K562 (cell line): ENCODE data around the gene PCNX3. TPM values are rescaled to one million over a fixed set of nuclear protein-coding genes. Genes with fewer than 3 reads are reported as not detected.

Experiments
- CBX5 ChIP-seq: IDR thresholded peaks from 2 replicates; pipeline ENCODE4 v1.6.1; 2014; ENCODE audit warnings: low read depth, borderline replicate concordance
- CXXC5 ChIP-seq: fragments of 250-450 bp; sonication (Bioruptor Pico); IDR thresholded peaks from 2 replicates; pipeline ENCODE4 v1.8.0; 2022; ENCODE audit warnings: inconsistent platforms, mild to moderate bottlenecking, moderate library complexity
- GATA2 ChIP-seq: sonication (generic); formaldehyde crosslinking; IDR thresholded peaks from 2 replicates; pipeline ENCODE4 v1.4.0; 2020; ENCODE audit warnings: mild to moderate bottlenecking, missing genetic modification reagents
- KDM1A ChIP-seq, 2 experiments: fragments of 450-650 bp; IDR thresholded peaks; 2 replicates each; pipeline ENCODE4 v1.6.1; 2016; ENCODE audit warnings: mild to moderate bottlenecking in 2 of 2
- KLF10 ChIP-seq: fragments of 250-450 bp; sonication (Bioruptor Pico); IDR thresholded peaks from 2 replicates; pipeline ENCODE4 v1.6.1; 2021; ENCODE audit warnings: matching md5 sums
- MAZ ChIP-seq, 2 experiments: fragments of 450-650 bp in 1 of 2; sonication (generic) in 1 of 2; formaldehyde crosslinking; IDR thresholded peaks in 1 of 2; conservative IDR thresholded peaks in 1 of 2; 2 replicates each; pipeline versions ENCODE4 v1.4.0 to v1.5.0; 2020; ENCODE audit warnings: mild to moderate bottlenecking in 1 of 2, missing genetic modification reagents in 1 of 2
- MED1 ChIP-seq: sonication (generic); formaldehyde crosslinking; IDR thresholded peaks from 2 replicates; pipeline ENCODE4 v1.8.1; 2023; ENCODE audit warnings: missing genetic modification reagents, borderline replicate concordance
- NR3C1 ChIP-seq: sonication (generic); formaldehyde crosslinking; IDR thresholded peaks from 2 replicates; pipeline ENCODE4 v1.8.1; 2022; ENCODE audit warnings: missing genetic modification reagents
- PHF8 ChIP-seq: fragments of 200-600 bp; sonication (generic); IDR thresholded peaks from 2 replicates; pipeline ENCODE4 v1.6.1; 2012; ENCODE audit warnings: mixed run types, mild to moderate bottlenecking, inconsistent platforms, low read length, moderate library complexity, borderline replicate concordance
- PYGO2 ChIP-seq: fragments of 450-650 bp; IDR thresholded peaks from 2 replicates; pipeline ENCODE4 v1.6.1; 2016; ENCODE audit warnings: mild to moderate bottlenecking, missing genetic modification characterization, moderate library complexity, missing compliant biosample characterization
- RBFOX2 ChIP-seq: fragments of 200-400 bp; formaldehyde crosslinking; IDR thresholded peaks from 2 replicates; pipeline ENCODE4 v1.6.1; 2017; ENCODE audit warnings: low read depth, mild to moderate bottlenecking, low read length, moderate library complexity
- SMAD4 ChIP-seq: fragments of 250-450 bp; sonication (Bioruptor Pico); conservative IDR thresholded peaks from 2 replicates; pipeline ENCODE4 v1.8.0; 2021; ENCODE audit warnings: inconsistent platforms, mild to moderate bottlenecking, moderate library complexity
- SRSF7 ChIP-seq: fragments of 200-400 bp; formaldehyde crosslinking; optimal IDR thresholded peaks from 2 replicates; pipeline ENCODE3; 2017; ENCODE audit warnings: mild to moderate bottlenecking, low read depth, low read length
- ZBED1 ChIP-seq: IDR thresholded peaks from 2 replicates; pipeline ENCODE4 v1.6.1; 2014
- ZNF253 ChIP-seq: fragments of 250-450 bp; sonication (Bioruptor Pico); conservative IDR thresholded peaks from 2 replicates; pipeline ENCODE4 v1.6.1; 2021; ENCODE audit warnings: mild to moderate bottlenecking
- ZNF583 ChIP-seq: fragments of 250-450 bp; sonication (Bioruptor Pico); IDR thresholded peaks from 2 replicates; pipeline ENCODE4 v1.4.0; 2020
- ZNF780A ChIP-seq: fragments of 250-450 bp; sonication (Bioruptor Pico); IDR thresholded peaks from 2 replicates; pipeline ENCODE4 v1.5.0; 2021; ENCODE audit warnings: mild to moderate bottlenecking
- ZSCAN29 ChIP-seq: fragments of 450-650 bp; IDR thresholded peaks from 2 replicates; pipeline ENCODE4 v1.6.1; 2017
- polyA plus RNA-seq, 8 experiments: library from polyadenylated mRNA; depleted of rRNA in 4 of 8; stranded (reverse) in 5 of 8; unstranded in 3 of 8; fragments of >200 nt; fragmentation: Nextera tagmentation in 2 of 8; fragmentation: Illumina TruSeq in 1 of 8; extraction: Ambion mirVana in 2 of 8; extraction: Trizol in 1 of 8; gene quantifications; 2 replicates each; pipeline versions ENCODE4 v1.2.1 to v1.2.3, GENCODE V29; 2011 to 2014; ENCODE audit warnings: inconsistent platforms in 1 of 8, missing spikeins in 1 of 8
- total RNA-seq, 7 experiments: library from RNA; depleted of rRNA in 6 of 7; stranded (reverse); fragments of >200 nt in 6 of 7; fragmentation: Illumina TruSeq in 2 of 7; extraction: Trizol in 2 of 7; gene quantifications; 2 replicates each; pipeline versions ENCODE4 v1.2.1 to v1.2.3, GENCODE V29; 2011 to 2021; ENCODE audit warnings: low replicate concordance in 1 of 7
- TF ChIP-seq, protein P1 (sequence below), 2 experiments: fragments of 450-650 bp in 1 of 2; sonication (generic) in 1 of 2; formaldehyde crosslinking in 1 of 2; IDR thresholded peaks in 1 of 2; conservative IDR thresholded peaks in 1 of 2; 2 replicates each; pipeline versions ENCODE4 v1.6.1 to v1.8.1; 2016 to 2023; ENCODE audit warnings: mild to moderate bottlenecking in 2 of 2, moderate library complexity in 2 of 2, inconsistent platforms in 1 of 2, missing genetic modification reagents in 1 of 2
- TF ChIP-seq, protein P2 (sequence below): fragments of 250-450 bp; sonication (Bioruptor Pico); IDR thresholded peaks from 2 replicates; pipeline ENCODE4 v1.8.0; 2021; ENCODE audit warnings: moderate library complexity, mild to moderate bottlenecking, inconsistent platforms
- TF ChIP-seq, protein P3 (sequence below): fragments of 450-650 bp; conservative IDR thresholded peaks from 2 replicates; pipeline ENCODE4 v1.6.1; 2016; ENCODE audit warnings: missing genetic modification characterization, low read depth, mild to moderate bottlenecking, missing compliant biosample characterization, moderate library complexity
- TF ChIP-seq, protein P4 (sequence below): fragments of 250-450 bp; sonication (Bioruptor Pico); IDR thresholded peaks from 2 replicates; pipeline ENCODE4 v1.4.0; 2020; ENCODE audit warnings: borderline replicate concordance

The PCNX3 gene
- total and polyA plus RNA-seq, 9 of the 15 experiments (the other 6 are each of a cell fraction or from before 2014, with no cell fraction given) = 0.11 to 47.8 (median 12.8) TPM

DNA sequence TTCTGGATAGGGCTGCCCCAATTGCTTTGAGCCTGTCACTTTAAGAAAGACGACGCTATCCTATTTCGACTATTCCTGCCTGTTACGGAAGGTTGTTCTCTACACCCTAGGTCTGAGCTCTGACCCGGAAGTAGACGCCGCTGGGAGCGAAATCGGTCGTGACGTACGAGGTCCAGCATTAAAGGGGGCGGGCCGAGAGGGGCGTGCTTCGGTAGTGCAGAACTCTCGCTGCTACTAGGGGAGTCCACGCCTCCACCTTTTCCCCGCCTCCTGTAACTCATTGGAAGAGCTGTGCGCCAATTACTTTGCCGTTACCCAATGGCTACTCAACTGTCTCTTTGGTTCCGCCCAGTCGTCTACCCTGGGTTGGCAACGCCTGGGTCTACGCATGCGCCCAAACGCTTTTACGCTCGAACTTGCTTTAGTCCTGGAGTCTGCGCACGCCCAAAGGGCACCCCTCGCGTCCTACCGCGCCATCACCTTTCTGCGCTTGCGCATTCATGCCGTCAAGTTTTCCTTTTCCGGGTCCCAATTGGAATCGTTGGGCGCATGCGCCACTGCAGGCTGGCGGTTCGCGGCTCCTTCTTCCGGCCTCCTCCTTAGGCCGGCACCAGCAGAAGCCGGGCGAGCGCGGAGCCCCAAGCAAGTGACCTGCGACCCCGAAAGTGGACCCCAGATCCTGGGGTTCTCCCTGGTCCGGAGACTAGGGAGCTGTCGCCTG lies at the start of gene PCNX3 (continued):
- TF ChIP-seq, protein P1, sequence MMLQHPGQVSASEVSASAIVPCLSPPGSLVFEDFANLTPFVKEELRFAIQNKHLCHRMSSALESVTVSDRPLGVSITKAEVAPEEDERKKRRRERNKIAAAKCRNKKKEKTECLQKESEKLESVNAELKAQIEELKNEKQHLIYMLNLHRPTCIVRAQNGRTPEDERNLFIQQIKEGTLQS (IDR thresholded peaks at IDR 0.05) = no peak
- TF ChIP-seq, protein P1 (CRISPR knock-in tag; conservative IDR thresholded peaks at IDR 0.05) = no peak
- TF ChIP-seq, protein P2, sequence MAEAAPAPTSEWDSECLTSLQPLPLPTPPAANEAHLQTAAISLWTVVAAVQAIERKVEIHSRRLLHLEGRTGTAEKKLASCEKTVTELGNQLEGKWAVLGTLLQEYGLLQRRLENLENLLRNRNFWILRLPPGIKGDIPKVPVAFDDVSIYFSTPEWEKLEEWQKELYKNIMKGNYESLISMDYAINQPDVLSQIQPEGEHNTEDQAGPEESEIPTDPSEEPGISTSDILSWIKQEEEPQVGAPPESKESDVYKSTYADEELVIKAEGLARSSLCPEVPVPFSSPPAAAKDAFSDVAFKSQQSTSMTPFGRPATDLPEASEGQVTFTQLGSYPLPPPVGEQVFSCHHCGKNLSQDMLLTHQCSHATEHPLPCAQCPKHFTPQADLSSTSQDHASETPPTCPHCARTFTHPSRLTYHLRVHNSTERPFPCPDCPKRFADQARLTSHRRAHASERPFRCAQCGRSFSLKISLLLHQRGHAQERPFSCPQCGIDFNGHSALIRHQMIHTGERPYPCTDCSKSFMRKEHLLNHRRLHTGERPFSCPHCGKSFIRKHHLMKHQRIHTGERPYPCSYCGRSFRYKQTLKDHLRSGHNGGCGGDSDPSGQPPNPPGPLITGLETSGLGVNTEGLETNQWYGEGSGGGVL = no peak
- TF ChIP-seq ZSCAN29 (no peak), CBX5 (no peak), MAZ (CRISPR knock-in tag; conservative IDR thresholded peaks at IDR 0.05 in 1 of 2, IDR thresholded peaks at IDR 0.05 in 1 of 2) (peak; percentile 53 to 83), GATA2 (CRISPR knock-in tag) (no peak), RBFOX2 (peak; percentile 83), ZBED1 (no peak), SRSF7 (no peak), PYGO2 (no peak), ZNF583 (CRISPR knock-in tag) (no peak), KLF10 (no peak), ZNF780A (CRISPR knock-in tag) (no peak), KDM1A (IDR thresholded peaks at IDR 0.05) (no peak), PHF8 (peak; percentile 83), SMAD4 (no peak), MED1 (CRISPR knock-in tag) (no peak), CXXC5 (peak; percentile 86), ZNF253 (no peak), NR3C1 (CRISPR knock-in tag) (no peak)
- TF ChIP-seq, protein P3, sequence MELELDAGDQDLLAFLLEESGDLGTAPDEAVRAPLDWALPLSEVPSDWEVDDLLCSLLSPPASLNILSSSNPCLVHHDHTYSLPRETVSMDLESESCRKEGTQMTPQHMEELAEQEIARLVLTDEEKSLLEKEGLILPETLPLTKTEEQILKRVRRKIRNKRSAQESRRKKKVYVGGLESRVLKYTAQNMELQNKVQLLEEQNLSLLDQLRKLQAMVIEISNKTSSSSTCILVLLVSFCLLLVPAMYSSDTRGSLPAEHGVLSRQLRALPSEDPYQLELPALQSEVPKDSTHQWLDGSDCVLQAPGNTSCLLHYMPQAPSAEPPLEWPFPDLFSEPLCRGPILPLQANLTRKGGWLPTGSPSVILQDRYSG = no peak
- TF ChIP-seq, protein P4, sequence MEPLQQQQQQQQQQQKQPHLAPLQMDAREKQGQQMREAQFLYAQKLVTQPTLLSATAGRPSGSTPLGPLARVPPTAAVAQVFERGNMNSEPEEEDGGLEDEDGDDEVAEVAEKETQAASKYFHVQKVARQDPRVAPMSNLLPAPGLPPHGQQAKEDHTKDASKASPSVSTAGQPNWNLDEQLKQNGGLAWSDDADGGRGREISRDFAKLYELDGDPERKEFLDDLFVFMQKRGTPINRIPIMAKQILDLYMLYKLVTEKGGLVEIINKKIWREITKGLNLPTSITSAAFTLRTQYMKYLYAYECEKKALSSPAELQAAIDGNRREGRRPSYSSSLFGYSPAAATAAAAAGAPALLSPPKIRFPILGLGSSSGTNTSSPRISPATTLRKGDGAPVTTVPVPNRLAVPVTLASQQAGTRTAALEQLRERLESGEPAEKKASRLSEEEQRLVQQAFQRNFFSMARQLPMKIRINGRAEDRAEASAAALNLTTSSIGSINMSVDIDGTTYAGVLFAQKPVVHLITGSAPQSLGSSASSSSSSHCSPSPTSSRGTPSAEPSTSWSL (CRISPR knock-in tag) = no peak
